ENCODE measurements around the gene OGFOD2. TPM values are rescaled to one million over a fixed set of nuclear protein-coding genes. Genes with fewer than 3 reads are reported as not detected.

OGFOD2 gene
- polyA plus RNA-seq, 6 donors from 2014 or later = 9.4 to 20.4 (median 14.2) TPM

- ATAC-seq (ENCODE audit: low read depth in 2 of 2) = no peak
- peaks cover 9 to 52% (median 30%) of the 10 kb centered on the region in 3 donors for H3K4me1 Mint-ChIP-seq
- no peaks in the 10 kb centered on the region for H3K27me3 Mint-ChIP-seq
- H3K36me3 Mint-ChIP-seq = no peaks in the 10 kb centered on the region
- no peak for DNase-seq
- H3K27ac Mint-ChIP-seq = peak overlapping the region in 5 of 6 donors; percentile 12 to 99 (median 47)
- peak overlapping the region; percentile 97 to 99 (median 99) for H3K4me3 Mint-ChIP-seq
- H3K9me3 Mint-ChIP-seq = no peaks in the 10 kb centered on the region
Observed at GRCh38 chr12:122975790-122976647, 975 bp downstream of the OGFOD2 start.

- Mint-ChIP-seq H3K4me3 (peak overlapping the region; percentile 22 to 99 (median 86)), H3K9me3 (no peaks in the 10 kb centered on the region), H3K36me3 (no peaks in the 10 kb centered on the region), H3K4me1 (peaks cover 13 to 54% (median 36%) of the 10 kb centered on the region in 3 donors), H3K27ac (no peak overlapping the region), H3K27me3 (no peaks in the 10 kb centered on the region)
- ATAC-seq (ENCODE audit: low read depth in 2 of 2) = no peak
- no peak for DNase-seq
Observed at GRCh38 chr12:122976648-122976975, 1.6 kb downstream of the OGFOD2 start.

- Mint-ChIP-seq H3K27me3 (no peaks in the 10 kb centered on the region), H3K9me3 (no peaks in the 10 kb centered on the region), H3K36me3 (no peaks in the 10 kb centered on the region), H3K4me1 (peaks cover 17 to 59% (median 41%) of the 10 kb centered on the region in 3 donors), H3K4me3 (peak overlapping the region; percentile 30 to 99 (median 80)), H3K27ac (peak overlapping the region in 1 of 6 donors; percentile 15)
- DNase-seq (no peak), ATAC-seq (ENCODE audit: low read depth in 2 of 2) (no peak)
Observed at GRCh38 chr12:122977153-122977552, 2.1 kb downstream of the OGFOD2 start.

GRCh38 chr12:122977655-122978392 lies 2.8 kb downstream of the OGFOD2 start:
- peaks cover 17 to 61% (median 43%) of the 10 kb centered on the region in 3 donors for H3K4me1 Mint-ChIP-seq
- no peaks in the 10 kb centered on the region for H3K27me3 Mint-ChIP-seq
- H3K9me3 Mint-ChIP-seq = no peaks in the 10 kb centered on the region
- ATAC-seq (ENCODE audit: low read depth in 2 of 2) (no peak), DNase-seq (no peak)
- no peaks in the 10 kb centered on the region for H3K36me3 Mint-ChIP-seq
- H3K27ac Mint-ChIP-seq = peak overlapping the region in 1 of 6 donors; percentile 69
- H3K4me3 Mint-ChIP-seq = peak overlapping the region in 6 of 8 donors; percentile 35 to 99 (median 77)

GRCh38 chr12:122978507-122978955 lies 3.5 kb downstream of the OGFOD2 start:
- H3K9me3 Mint-ChIP-seq = no peaks in the 10 kb centered on the region
- ATAC-seq (ENCODE audit: low read depth in 2 of 2) (no peak), DNase-seq (no peak)
- no peak overlapping the region for H3K27ac Mint-ChIP-seq
- peak overlapping the region in 5 of 8 donors; percentile 35 to 99 (median 77) for H3K4me3 Mint-ChIP-seq
- H3K27me3 Mint-ChIP-seq = no peaks in the 10 kb centered on the region
- H3K4me1 Mint-ChIP-seq = peaks cover 22 to 66% (median 50%) of the 10 kb centered on the region in 3 donors
- H3K36me3 Mint-ChIP-seq = no peaks in the 10 kb centered on the region

GRCh38 chr12:122979001-122979907 lies 4.2 kb downstream of the OGFOD2 start:
- ATAC-seq (ENCODE audit: low read depth in 2 of 2) (no peak), DNase-seq (no peak)
- no peaks in the 10 kb centered on the region for H3K27me3 Mint-ChIP-seq
- H3K9me3 Mint-ChIP-seq = no peaks in the 10 kb centered on the region
- peak overlapping the region in 2 of 6 donors; percentile 72 to 90 for H3K27ac Mint-ChIP-seq
- H3K4me3 Mint-ChIP-seq = peak overlapping the region; percentile 88 to 95 (median 92)
- peaks cover 27 to 63% (median 58%) of the 10 kb centered on the region in 3 donors for H3K4me1 Mint-ChIP-seq
- H3K36me3 Mint-ChIP-seq = no peaks in the 10 kb centered on the region

GRCh38 chr12:122979908-122980182 lies 4.8 kb downstream of the OGFOD2 start:
- peak overlapping the region in 5 of 6 donors; percentile 11 to 90 (median 52) for H3K27ac Mint-ChIP-seq
- no peaks in the 10 kb centered on the region for H3K9me3 Mint-ChIP-seq
- H3K4me1 Mint-ChIP-seq = peaks cover 28 to 63% (median 60%) of the 10 kb centered on the region in 3 donors
- no peak for ATAC-seq (ENCODE audit: low read depth in 2 of 2)
- no peak for DNase-seq
- peak overlapping the region; percentile 88 to 95 (median 92) for H3K4me3 Mint-ChIP-seq
- no peaks in the 10 kb centered on the region for H3K27me3 Mint-ChIP-seq
- peaks cover 0 to 2% of the 10 kb centered on the region in 2 donors for H3K36me3 Mint-ChIP-seq

GRCh38 chr12:122980183-122981035 lies 5.4 kb downstream of the OGFOD2 start, which contains the start of gene ARL6IP4:
ARL6IP4 (plus strand) TSS chr12:122980681; CDS start chr12:122981140, 459 bp downstream.
- H3K36me3 Mint-ChIP-seq = peaks cover 0 to 7% of the 10 kb centered on the region in 2 donors
- peak within 1 kb of the TSS; percentile 88 to 95 (median 92) for H3K4me3 Mint-ChIP-seq
- no peaks in the 10 kb centered on the region for H3K27me3 Mint-ChIP-seq
- H3K9me3 Mint-ChIP-seq = no peaks in the 10 kb centered on the region
- DNase-seq = peak; percentile 65
- peaks cover 34 to 67% (median 55%) of the 10 kb centered on the region in 3 donors for H3K4me1 Mint-ChIP-seq
- peak within 1 kb of the TSS; percentile 44 to 90 (median 76) for H3K27ac Mint-ChIP-seq
- peak; percentile 80 to 83 for ATAC-seq (ENCODE audit: low read depth in 2 of 2)

GRCh38 chr12:122981036-122981471 lies 6.0 kb downstream of the OGFOD2 start:
- peaks cover 0 to 8% of the 10 kb centered on the region in 2 donors for H3K36me3 Mint-ChIP-seq
- no peaks in the 10 kb centered on the region for H3K27me3 Mint-ChIP-seq
- DNase-seq (no peak), ATAC-seq (ENCODE audit: low read depth in 2 of 2) (peak; percentile 31 to 34)
- peak overlapping the region; percentile 88 to 95 (median 92) for H3K4me3 Mint-ChIP-seq
- H3K4me1 Mint-ChIP-seq = peaks cover 34 to 61% (median 48%) of the 10 kb centered on the region in 3 donors
- H3K27ac Mint-ChIP-seq = peak overlapping the region in 5 of 6 donors; percentile 26 to 80 (median 67)
- no peaks in the 10 kb centered on the region for H3K9me3 Mint-ChIP-seq

GRCh38 chr12:122981587-122982476 lies 6.8 kb downstream of the OGFOD2 start:
- peak overlapping the region; percentile 88 to 95 (median 92) for H3K4me3 Mint-ChIP-seq
- ATAC-seq (ENCODE audit: low read depth in 2 of 2) (no peak), DNase-seq (no peak)
- peaks cover 34 to 57% (median 42%) of the 10 kb centered on the region in 3 donors for H3K4me1 Mint-ChIP-seq
- H3K36me3 Mint-ChIP-seq = peaks cover 0 to 8% of the 10 kb centered on the region in 2 donors
- H3K27me3 Mint-ChIP-seq = no peaks in the 10 kb centered on the region
- peak overlapping the region in 5 of 6 donors; percentile 67 to 88 (median 80) for H3K27ac Mint-ChIP-seq
- H3K9me3 Mint-ChIP-seq = no peaks in the 10 kb centered on the region

- H3K4me3 Mint-ChIP-seq = peak overlapping the region; percentile 88 to 95 (median 92)
- ATAC-seq (ENCODE audit: low read depth in 2 of 2) = no peak
- peak overlapping the region in 4 of 6 donors; percentile 65 to 88 (median 71) for H3K27ac Mint-ChIP-seq
- H3K9me3 Mint-ChIP-seq = no peaks in the 10 kb centered on the region
- H3K36me3 Mint-ChIP-seq = peaks cover 0 to 8% of the 10 kb centered on the region in 2 donors
- H3K27me3 Mint-ChIP-seq = no peaks in the 10 kb centered on the region
- DNase-seq = no peak
- peaks cover 34 to 57% (median 36%) of the 10 kb centered on the region in 3 donors for H3K4me1 Mint-ChIP-seq
Observed at GRCh38 chr12:122982477-122982815, 7.4 kb downstream of the OGFOD2 start.

Data from naive B cell (primary cell).